GM21526 (cell line): ENCODE measurements around the gene ITGA3.
"Not testable (repeated sequence)": the region's sequence is repeated elsewhere in the genome, so short reads cannot be mapped to it uniquely, and the experiment has no call there.

ENCODE experiments used
- ATAC-seq: cut with Tn5 transposase; IDR thresholded peaks from one replicate; pipeline ENCODE4 v1.9.1; 2021; ENCODE audit warnings: moderate library complexity; ENCODE audit not compliant: unreplicated experiment, low FRiP score

The ITGA3 gene

DNA sequence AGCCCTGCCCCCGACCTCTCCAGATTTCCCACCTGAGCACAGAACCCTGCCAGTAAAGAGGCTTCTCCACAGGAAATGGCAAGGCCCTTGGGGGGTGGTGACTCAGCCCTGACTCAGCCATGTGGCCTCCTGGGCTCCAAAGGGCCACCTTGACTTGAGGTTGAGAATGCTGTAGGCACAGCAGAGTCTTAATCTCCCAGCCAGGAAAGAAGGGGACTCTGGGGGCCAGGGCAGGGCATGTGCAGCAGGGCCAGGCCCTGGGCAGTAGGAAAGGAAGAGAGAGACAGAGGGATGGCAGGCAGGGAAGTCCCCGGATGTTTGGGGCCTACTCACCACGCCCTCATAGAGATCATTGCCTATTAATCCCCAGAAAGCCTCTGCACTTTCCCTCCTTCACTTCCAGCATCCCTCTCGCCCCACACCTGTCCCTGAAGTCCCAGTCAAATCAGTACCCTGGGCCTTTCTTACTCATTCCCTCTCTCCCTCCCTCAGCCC lies 4.8 kb upstream of the ITGA3 start:
- no peak for ATAC-seq

DNA sequence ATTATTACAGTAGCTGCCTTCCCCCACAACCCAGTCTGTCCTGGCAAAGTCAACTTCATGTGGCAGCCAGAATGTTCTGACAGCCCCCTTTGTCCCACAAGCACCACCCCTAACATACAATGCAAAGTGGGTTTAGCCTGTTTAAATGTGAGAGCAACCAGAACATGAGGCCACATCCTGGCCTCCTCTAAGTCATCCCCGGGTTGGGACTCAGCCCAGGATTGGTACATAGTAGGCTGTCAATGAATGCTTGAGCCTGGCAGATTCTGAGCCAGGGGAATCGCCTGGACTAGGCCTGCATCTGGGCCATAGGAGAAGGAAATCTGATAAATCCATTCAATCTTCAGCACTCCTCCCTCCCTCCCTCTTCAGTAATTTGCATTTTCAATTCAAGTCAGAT lies 4.3 kb upstream of the ITGA3 start:
- ATAC-seq: no peak

DNA sequence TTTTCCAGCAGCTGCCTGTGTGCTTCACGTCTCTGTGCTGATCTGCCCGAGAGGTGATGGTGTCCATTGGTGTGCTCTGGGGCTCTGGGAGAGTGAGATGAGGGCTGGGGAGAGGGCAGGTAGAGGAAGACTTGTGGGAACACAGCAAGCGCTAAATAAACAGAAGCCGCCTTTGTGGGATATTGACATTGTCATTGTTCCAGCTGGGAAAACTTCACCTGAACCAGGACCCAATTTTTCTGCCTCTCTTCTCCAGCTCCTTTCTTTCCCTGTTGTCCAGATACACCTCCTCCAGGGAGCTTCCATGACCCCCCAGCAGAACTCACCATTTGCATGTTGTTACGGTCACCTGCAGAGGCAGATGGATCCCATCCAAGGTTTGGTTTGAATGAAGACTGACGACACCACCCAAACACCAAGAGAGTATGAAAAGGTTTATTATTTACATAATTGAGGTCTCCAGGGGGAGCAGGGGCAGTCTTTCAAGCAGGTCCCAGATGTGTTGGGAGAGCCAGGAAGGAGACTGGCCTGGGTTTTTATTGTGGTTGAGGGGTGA lies 3.6 kb upstream of the ITGA3 start:
- ATAC-seq: no peak

DNA sequence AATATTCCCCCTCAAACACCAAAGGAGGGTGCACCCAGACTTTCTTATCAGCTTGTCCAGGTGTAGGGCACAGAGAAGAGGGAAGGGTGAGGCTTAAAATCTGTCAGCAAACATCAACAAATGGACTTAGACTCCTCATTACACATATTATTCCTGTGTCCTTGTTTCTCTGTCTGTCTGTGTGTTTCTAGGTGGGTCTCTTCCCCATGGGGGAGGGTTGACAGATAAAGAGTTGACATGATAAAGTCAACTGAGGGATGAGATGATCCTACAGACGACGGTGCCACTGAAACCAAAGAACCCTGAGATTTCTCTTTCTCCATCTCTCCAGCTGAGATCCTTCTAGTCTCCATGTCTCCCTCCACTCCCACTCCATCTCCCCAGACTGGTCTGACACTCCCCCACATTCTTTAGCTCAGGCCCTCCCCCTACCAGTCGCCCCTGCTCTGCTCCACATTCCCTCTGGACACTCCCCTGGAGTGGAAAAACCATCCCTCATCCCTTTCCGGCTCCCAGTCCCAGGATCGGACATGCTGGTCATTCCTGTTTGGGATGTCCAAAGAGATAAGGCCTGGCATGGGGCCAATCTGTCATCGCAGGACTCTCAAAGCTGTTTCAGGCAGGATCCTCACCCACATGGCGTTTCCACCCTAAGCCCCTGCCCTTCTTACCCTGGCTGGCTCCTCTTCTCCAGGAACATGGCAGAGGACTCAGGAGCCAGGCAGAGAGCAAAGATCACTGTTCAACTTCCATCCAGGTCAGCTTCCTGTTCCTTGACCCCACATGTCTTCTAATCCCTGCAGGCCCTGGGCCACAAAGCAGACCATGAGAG lies 2.9 kb upstream of the ITGA3 start:
- no peak for ATAC-seq

DNA sequence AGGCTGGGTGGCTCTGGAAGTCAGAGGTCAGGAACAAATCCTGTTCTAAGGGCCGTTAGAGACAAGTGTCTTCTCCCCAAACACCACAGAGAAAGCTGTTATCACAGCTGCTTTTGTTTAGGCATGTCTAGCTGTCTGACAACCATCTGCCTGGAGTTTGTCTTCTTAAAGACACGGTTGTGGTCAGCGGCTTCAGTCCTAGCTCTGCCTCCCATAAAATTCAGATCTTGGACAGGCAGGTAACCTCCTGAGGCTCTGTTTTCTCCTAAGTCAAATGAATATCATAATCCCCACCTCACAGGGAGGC lies 2.3 kb upstream of the ITGA3 start:
- ATAC-seq: no peak

DNA sequence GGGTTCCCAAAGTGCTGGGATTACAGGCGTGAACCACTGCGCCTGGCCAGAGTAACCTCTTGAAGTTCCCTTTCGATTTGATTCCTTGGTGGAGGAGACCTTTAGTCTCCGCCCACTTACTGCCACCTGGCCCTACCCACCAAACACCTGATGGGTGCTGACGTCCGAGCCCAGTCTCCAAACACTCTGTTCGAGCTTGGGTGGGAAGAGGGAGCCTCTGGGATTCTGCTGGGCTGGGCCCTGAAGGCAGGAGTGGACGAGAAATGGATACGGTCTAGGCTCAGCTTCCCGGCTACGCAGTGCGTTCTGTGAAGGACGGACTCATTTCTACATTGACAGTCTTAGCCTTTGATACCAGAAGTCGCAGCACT lies 870 bp upstream of the ITGA3 start:
- no peak for ATAC-seq

DNA sequence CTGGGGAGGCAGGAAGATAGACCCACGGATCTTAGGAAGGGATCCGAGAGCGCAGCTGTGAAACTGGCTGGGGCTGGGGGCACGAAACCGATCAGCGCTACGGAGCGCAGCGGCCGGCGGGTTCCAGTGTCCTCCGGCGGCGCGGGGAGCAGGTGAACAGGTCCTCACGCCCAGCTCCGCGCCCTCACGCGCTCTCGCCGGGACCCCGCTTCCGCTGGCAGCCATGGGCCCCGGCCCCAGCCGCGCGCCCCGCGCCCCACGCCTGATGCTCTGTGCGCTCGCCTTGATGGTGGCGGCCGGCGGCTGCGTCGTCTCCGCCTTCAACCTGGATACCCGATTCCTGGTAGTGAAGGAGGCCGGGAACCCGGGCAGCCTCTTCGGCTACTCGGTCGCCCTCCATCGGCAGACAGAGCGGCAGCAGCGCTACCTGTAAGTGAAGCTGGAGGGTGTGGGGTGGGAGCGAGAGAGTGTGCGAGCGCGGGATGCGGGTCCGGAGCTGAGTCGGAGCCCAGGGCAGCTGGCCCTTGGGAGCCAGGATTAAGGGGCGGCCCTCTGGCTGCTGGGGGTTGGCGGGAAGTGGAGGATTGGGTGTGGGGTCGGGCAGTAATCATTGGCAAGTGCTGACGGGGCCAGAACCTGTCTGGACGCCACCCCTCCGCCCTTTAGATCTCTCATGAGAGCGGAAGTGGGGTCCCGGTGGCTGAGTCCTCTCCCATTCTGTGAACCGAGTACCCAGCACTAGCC lies 479 bp downstream of the ITGA3 start:
- no peak for ATAC-seq

DNA sequence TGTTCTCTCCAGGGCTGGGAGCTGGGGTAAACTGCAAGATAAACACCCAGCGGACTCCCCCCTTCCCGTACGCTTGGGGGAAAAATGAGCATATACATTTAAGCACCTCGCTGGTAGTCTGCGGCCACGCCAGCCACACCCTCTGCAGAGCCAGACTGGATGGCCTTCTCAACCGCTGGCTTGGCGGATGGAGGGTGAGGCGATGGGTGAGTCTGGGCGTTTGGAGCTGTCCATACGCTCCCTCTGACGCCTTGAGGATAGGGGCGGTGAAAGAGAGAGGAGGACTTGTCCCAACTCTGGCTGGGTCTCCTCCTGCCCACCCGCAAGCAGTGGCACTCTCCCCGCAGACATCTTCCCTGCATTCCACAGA lies 1.0 kb downstream of the ITGA3 start:
- no peak for ATAC-seq

DNA sequence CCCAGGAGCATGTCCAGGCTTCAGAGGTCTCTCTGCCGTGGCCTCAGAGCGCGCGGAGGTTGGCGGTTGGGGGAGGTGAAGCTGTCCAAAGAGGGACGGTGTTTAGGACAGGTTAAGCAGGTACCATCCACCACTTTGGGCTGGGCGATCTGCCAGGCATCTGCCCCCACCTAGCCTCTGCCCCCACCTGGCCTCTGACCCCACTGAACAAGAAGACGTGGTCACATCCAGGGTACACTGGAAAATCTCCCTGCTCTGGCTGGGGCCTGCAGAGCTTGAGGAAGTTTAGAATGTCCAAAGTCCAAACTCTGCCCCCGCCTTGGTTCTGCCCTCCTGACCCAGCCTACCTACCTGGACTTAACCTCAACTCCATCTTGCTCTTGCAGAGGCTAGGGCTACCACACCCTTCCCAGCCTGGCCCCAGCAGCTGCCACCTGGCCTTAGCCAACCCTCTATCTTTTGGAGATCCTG lies 1.6 kb downstream of the ITGA3 start:
- no peak for ATAC-seq

DNA sequence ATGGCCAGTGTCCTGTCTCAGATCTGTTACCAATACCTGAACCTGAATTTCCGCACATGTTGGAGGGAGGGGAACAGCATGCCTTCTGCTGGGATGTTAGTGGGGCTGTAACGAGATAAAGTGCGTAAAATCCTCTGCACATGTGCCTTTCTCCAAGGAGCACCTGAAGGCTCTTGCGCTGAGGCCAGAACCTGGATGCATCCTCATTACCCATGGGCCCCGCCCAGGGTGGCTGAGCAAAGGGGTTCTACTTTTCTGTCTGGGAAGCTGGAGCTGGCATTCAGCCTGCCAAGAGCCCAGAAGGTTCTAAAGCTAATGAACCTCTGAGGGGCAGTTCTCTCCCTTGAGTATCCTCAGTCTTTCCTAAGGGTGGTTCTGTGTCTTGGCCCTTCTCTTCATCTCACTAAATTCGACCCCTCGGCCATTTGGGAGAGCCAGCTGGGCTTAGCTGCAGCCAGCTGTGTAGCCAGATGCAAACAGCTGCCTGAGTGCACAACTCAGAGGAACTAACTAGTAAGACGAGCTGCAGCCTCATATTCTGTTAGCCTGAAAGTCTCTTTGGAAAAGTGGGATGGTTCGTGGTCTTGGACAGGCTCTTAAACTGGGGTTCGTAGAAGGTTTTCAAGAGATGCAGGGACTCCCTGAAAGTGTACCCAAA lies 2.5 kb downstream of the ITGA3 start:
- ATAC-seq: no peak

DNA sequence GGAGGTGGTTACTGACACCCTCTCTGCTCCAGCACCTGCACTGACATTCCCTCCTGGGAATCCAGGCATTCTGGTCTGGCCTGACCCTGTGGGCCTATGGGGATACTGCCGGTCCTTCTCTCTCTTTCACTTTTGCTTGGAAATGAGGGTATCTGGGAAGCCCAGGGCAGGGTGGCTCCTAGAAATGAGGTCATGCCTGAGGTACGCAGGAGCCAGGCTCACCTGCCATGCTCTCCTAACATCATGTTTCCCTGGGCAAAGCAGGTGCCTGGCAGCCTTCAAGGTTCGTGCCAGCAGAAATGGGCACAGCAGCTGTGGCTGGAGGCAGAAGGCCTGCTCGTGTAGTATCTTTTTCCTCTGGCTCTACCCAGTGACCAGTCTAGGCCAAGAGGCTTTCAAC lies 3.3 kb downstream of the ITGA3 start:
- no peak for ATAC-seq

DNA sequence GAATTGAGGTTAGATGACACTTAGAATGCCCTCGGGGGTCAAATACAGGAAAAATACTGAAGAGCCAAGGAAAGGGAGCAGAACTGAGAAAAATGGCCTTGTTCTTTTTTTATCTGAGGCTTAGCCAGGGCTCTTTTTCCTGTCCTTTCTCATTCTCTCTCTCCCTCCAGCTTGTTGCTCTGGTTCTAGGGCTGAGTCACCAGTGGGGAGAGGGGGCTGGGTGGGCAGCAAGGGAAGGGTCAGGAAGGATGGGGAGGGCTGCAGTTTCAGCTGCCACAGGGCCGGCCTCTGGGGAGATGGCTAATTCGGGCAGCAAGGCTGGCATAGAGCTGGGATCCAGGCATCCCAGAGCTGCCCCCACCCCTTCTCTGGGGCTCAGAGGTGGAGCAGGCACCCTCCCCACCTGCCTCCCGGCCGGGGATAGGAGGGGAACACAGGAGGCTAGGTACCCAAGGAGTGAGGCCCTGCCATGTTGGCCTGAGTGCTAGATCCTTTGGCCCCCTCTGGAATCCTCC lies 3.9 kb downstream of the ITGA3 start:
- no peak for ATAC-seq

DNA sequence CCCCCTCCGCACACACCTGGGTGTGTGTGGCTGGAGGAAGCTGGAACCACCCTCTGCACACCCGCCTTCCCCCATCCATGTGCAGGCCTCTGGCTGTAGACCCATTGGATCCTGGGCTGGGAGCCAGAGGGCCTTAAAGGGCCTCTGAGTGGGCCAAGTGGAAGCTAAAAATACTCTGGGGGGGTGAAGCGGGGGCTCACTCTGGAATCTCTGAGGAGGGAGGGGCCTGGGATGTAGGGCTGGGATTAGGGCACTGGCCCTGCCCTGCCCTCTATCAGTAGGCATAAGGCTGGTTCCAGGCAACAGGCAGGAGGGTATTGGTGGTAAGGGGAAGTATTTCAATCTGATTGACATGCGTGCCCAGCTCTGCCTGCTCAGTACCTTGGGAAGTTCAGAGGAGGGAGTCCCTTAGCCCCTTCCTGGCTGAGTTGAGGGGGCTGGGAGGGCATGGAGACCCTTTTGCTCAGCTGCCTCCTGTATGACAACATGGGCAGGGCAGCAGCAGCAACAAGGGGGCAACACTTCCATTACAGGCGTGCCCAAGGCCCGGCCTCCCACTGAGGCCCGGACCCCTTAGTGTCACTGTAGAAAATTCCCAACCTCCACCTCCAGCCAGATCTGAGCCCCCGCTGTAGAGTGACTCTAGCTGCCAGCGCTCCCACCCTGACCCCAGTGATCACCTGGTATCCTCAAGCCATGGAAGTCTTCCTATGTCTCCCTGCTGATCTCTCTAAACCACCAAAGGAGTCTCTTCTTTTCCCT lies 5.2 kb downstream of the ITGA3 start:
- no peak for ATAC-seq

DNA sequence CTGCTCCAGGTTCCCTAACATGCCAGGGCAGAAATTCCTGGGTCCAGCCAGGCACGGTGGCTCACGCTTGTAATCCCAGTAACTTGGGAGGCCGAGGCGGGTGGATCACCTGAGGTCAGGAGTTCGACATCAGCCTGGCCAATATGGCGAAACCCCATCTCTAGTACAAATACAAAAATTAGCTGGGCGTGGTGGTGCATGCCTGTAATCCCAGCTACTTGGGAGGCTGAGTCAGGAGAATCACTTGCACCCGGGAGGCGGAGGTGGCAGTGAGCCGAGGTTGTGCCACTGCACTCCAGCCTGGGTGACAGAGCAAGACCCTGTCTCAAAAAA lies 5.8 kb downstream of the ITGA3 start:
- ATAC-seq: not testable (repeated sequence)

DNA sequence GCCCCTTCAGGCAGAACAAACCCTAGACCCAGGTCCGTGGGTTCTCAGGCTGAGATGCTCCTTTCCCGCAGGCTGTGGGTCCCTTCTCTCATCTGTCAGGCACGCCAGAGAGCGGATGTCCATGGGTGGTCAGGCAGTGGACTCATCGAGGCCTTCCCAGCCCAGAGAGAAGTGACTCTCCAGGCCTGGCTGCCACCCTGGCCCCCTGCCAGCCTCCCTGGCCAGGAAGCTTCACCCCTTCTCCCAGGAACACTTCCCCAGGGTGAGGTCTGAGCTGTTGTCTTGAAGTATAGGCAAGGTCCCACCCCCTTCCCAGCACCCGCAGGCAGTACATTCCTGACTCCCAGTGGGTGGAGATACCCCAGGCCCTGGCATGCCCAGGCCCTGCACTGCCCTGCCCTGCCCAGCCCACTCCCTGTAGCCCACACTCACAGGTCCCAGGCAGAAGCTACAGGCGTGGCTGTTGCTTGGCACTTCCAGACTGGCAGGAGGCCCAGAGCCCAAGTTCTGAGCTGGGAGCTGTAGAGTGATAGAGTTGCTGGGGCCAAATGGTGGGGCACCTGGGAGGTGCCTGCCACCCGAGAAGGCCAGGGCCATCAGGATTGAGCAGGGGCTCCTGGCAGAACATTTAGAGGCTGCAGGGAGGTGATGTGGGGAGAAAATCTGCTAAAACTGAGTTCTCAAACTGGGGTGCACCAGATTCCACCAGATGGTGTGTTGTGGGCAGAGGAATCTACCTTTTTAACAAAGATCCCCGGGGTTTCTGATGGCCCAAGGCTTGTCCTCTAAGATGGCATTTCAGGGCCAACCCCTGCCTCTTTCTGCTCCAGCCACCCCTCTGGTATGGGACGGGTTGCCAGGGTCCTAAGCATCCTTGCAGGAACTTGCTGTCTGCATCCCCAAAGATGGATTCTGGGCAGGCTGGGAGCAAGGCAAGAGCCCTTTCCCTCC lies 6.7 kb downstream of the ITGA3 start:
- ATAC-seq: no peak

DNA sequence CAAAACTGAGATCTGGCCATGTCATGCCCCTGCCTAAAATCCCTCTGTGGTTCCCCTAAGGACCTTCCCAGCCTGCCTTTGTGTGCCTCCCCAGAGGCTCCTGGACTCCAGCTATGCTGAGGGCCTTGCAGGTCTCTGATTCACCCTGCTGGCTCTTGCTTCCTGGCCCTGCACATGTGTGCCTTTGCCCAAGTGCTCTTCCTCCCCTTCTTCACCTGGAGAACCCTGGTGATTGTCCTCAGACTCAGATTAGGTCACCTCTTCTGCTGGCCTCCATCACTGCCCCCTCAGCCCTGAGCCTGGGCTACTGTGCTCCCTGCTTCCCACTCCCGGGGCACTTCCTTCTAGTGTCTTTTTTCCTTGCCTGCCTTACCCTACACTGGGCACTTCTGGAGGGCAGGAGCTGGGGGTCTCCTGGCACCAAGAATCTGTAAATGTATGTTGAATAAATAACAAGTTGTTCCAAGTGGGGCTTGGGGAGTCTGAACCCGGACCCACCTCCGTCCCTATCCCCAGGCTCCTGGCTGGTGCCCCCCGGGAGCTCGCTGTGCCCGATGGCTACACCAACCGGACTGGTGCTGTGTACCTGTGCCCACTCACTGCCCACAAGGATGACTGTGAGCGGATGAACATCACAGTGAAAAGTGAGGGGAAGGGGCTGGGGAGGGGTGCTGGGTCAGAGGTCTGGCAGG lies 7.8 kb downstream of the ITGA3 start:
- ATAC-seq: no peak

DNA sequence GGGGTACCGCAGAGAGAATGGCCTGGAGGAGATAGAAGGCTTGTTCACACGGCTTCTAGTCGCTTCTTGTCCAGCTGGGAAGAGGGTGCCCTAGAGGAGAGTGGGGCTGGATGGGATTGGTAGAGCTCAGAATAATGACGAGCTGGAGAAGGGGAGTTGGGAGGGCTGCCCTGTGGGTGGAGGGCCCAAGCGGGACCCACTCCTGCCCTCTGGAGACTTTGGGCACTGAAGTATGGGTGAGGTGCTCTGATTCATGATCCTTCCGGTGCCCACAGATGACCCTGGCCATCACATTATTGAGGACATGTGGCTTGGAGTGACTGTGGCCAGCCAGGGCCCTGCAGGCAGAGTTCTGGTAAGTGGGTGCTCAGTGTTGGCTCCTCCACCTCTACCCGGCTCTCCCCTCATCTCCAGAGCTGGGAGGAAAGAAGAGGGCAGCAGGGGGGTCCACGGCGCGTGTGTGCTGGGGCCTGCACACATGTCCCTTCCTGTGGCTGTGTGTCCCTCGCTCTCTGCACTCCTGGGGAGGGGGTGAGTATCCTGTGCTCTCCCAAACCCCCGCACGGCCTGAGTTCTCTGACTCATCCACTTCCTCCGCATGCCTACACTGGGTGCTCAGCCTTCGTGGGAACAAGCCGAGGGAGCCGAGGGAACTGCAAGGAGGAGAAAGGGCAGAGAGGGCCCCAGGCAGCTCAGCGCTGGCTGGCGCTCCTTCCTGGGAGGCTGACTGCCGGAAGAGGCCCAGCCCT lies 8.5 kb downstream of the ITGA3 start:
- ATAC-seq: no peak

DNA sequence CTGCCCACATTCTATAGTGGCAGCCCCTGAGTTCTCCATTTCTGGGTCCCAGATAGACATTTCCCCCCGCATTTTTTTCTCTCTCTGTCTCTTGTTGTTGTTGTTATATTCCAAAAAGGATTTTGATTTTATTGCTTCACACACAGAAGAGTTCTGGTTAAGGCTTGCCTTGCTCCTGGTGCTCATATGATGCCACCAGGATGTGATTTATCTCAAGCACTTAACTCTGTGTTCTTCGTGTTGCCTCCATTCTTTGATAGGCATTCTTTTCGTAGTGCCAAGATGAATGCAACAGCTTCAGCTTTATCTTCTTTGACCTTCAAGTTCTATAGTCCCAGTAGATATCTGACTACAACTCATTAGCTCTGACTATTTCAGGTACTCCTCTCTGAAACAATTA lies 9.1 kb downstream of the ITGA3 start:
- ATAC-seq: no peak
